HCT116 (cell line): Measurements from ENCODE around the gene ATP6V1G3. TPM values are rescaled to one million over a fixed set of nuclear protein-coding genes. Genes with fewer than 3 reads are reported as not detected.

Experiments
- ATAC-seq: fragments of 200-7000 bp; cut with Tn5 transposase; 2 replicates; pipeline ENCODE4 v1.9.1; 2020; ENCODE audit warnings: mild to moderate bottlenecking, moderate library complexity
- BruUV-seq: library from RNA; stranded (reverse); fragments of 400-500 nt; replicated peaks from 2 replicates; lab custom pipeline; 2021; lab: Mats Ljungman, UMichigan
- CTCF ChIA-PET: fragments of 300-600 bp; sonication (Branson Sonifier 250); formaldehyde crosslinking; loops from one replicate; lab custom pipeline; 2021; ENCODE audit warnings: antibody characterized with exemption; lab: Charles Lee
- POLR2A ChIA-PET: fragments of 300-600, 350-600 bp; sonication (Branson Sonifier 250); formaldehyde crosslinking; loops from one replicate; lab custom pipeline; 2021; ENCODE audit warnings: antibody characterized with exemption; lab: Charles Lee
- RAD21 ChIA-PET, 2 experiments: fragments of 300-600 bp; sonication (Branson Sonifier 250); formaldehyde crosslinking; loops; one replicate each; lab custom pipeline; 2023; ENCODE audit warnings: low total read pairs in 2 of 2; ENCODE audit not compliant: uncharacterized antibody in 2 of 2, unreplicated experiment in 2 of 2, low non-redundant PET in 1 of 2; lab: Charles Lee
- DNase-seq: peaks from one replicate; pipeline ENCODE4 v3.0.0-alpha.2; 2010; ENCODE audit warnings: low read depth, low spot score
- H2AFZ ChIP-seq: fragments of 200-600 bp; shearing (Covaris generic), sonication (generic); 2 replicates; pipeline ENCODE4 v1.6.1; 2017; ENCODE audit warnings: low read depth, mixed run types, mixed read lengths, antibody characterized with exemption, low read length; ENCODE audit not compliant: poor library complexity, severe bottlenecking
- H3K27ac ChIP-seq: 2 replicates; pipeline ENCODE4 v1.5.1; 2012; ENCODE audit warnings: low read depth, low read length
- H3K27me3 ChIP-seq: fragments of 200-600 bp; sonication (generic); 2 replicates; pipeline ENCODE4 v1.6.1; 2016; ENCODE audit warnings: mixed run types, low read length, mixed read lengths; ENCODE audit not compliant: insufficient read depth
- H3K36me3 ChIP-seq, 2 experiments: fragments of 200-500 bp in 1 of 2; fragments of 200-600 bp in 1 of 2; sonication (Bioruptor generic) in 1 of 2; sonication (generic) in 1 of 2; 2 replicates each; pipeline versions ENCODE4 v1.5.1 to v1.6.1; 2014 to 2016; ENCODE audit warnings: low read length in 2 of 2, inconsistent platforms in 1 of 2, mixed read lengths in 1 of 2, mixed run types in 1 of 2; ENCODE audit not compliant: insufficient read depth in 2 of 2, control insufficient read depth in 1 of 2
- H3K4me1 ChIP-seq, 2 experiments: fragments of 200-600 bp in 1 of 2; sonication (generic) in 1 of 2; 2 replicates each; pipeline versions ENCODE4 v1.5.1 to v1.6.1; 2012 to 2017; ENCODE audit warnings: low read length in 2 of 2, inconsistent platforms in 1 of 2, mild to moderate bottlenecking in 1 of 2, mixed read lengths in 1 of 2, mixed run types in 1 of 2, moderate library complexity in 1 of 2; ENCODE audit not compliant: insufficient read depth in 2 of 2, control insufficient read depth in 1 of 2
- H3K4me2 ChIP-seq: fragments of 200-600 bp; sonication (generic); 2 replicates; pipeline ENCODE4 v1.6.1; 2017; ENCODE audit warnings: mixed run types, low read length, mixed read lengths
- H3K4me3 ChIP-seq, 2 experiments: fragments of 200-600 bp in 1 of 2; sonication (generic) in 1 of 2; replicated peaks in 1 of 2; 2 replicates each; pipeline ENCODE4 v1.5.1; 2011 to 2016; ENCODE audit warnings: low read length in 2 of 2, control low read depth in 1 of 2, low read depth in 1 of 2, mild to moderate bottlenecking in 1 of 2, mixed read lengths in 1 of 2, mixed run types in 1 of 2
- H3K79me2 ChIP-seq: fragments of 200-600 bp; sonication (generic); 2 replicates; pipeline ENCODE4 v1.6.1; 2017; ENCODE audit warnings: mild to moderate bottlenecking, mixed run types, low read length, moderate library complexity, mixed read lengths; ENCODE audit not compliant: insufficient read depth
- H3K9ac ChIP-seq: fragments of 200-600 bp; sonication (generic); 2 replicates; pipeline ENCODE4 v1.6.1; 2016; ENCODE audit warnings: low read length, mixed read lengths
- H3K9me2 ChIP-seq: fragments of 200-600 bp; sonication (generic), shearing (Covaris generic); 2 replicates; pipeline ENCODE4 v1.6.1; 2017; ENCODE audit warnings: mixed run types, mild to moderate bottlenecking, moderate library complexity; ENCODE audit not compliant: insufficient read depth
- H3K9me3 ChIP-seq, 2 experiments: fragments of 200-500 bp in 1 of 2; fragments of 200-600 bp in 1 of 2; sonication (Bioruptor generic) in 1 of 2; sonication (generic) in 1 of 2; 2 replicates each; pipeline ENCODE4 v1.6.1; 2014 to 2017; ENCODE audit warnings: low read length in 2 of 2, mixed read lengths in 2 of 2, inconsistent platforms in 1 of 2, low read depth in 1 of 2, mild to moderate bottlenecking in 1 of 2, mixed run types in 1 of 2, moderate library complexity in 1 of 2; ENCODE audit not compliant: control insufficient read depth in 1 of 2, insufficient read depth in 1 of 2
- H4K20me1 ChIP-seq: fragments of 200-600 bp; sonication (generic), shearing (Covaris generic); 2 replicates; pipeline ENCODE4 v1.6.1; 2017; ENCODE audit warnings: mixed run types, mild to moderate bottlenecking, moderate library complexity; ENCODE audit not compliant: insufficient read depth
- ATF3 ChIP-seq: IDR thresholded peaks from 2 replicates; pipeline ENCODE4 v1.6.1; 2012
- CBX3 ChIP-seq: IDR thresholded peaks from 2 replicates; pipeline ENCODE4 v1.6.1; 2012; ENCODE audit warnings: low read depth
- CEBPB ChIP-seq: IDR thresholded peaks from 2 replicates; pipeline ENCODE4 v1.6.1; 2012; ENCODE audit warnings: low read depth
- CTCF ChIP-seq, 3 experiments: fragments of 200-600 bp in 1 of 3; sonication (generic) in 1 of 3; IDR thresholded peaks in 2 of 3; conservative IDR thresholded peaks in 1 of 3; 2 replicates each; pipeline ENCODE4 v1.5.1; 2012 to 2017; ENCODE audit warnings: low read depth in 2 of 3, low read length in 2 of 3, antibody characterized with exemption in 1 of 3, borderline replicate concordance in 1 of 3, control low read depth in 1 of 3, mild to moderate bottlenecking in 1 of 3, mixed read lengths in 1 of 3, mixed run types in 1 of 3, moderate library complexity in 1 of 3; ENCODE audit not compliant: insufficient read depth in 1 of 3
- EGR1 ChIP-seq: IDR thresholded peaks from 2 replicates; pipeline ENCODE4 v1.6.1; 2012; ENCODE audit warnings: low read depth
- ELF1 ChIP-seq: IDR thresholded peaks from 2 replicates; pipeline ENCODE4 v1.6.1; 2012; ENCODE audit warnings: low read depth, borderline replicate concordance
- EZH2 ChIP-seq: fragments of 200-600 bp; sonication (generic); IDR thresholded peaks from 2 replicates; pipeline ENCODE4 v1.6.1; 2017; ENCODE audit warnings: antibody characterized with exemption, mixed run types
- EZH2phosphoT487 ChIP-seq: fragments of 200-600 bp; IDR thresholded peaks from 2 replicates; pipeline ENCODE4 v1.6.1; 2018; ENCODE audit warnings: antibody characterized with exemption, borderline replicate concordance
- JUND ChIP-seq: IDR thresholded peaks from 2 replicates; pipeline ENCODE4 v1.6.1; 2012
- MAX ChIP-seq: IDR thresholded peaks from 2 replicates; pipeline ENCODE4 v1.6.1; 2012
- POLR2A ChIP-seq: IDR thresholded peaks from 2 replicates; pipeline ENCODE4 v1.7.0; 2011; ENCODE audit warnings: borderline replicate concordance; ENCODE audit not compliant: insufficient read depth, insufficient read length; ENCODE audit errors: extremely low read depth
- POLR2AphosphoS5 ChIP-seq: IDR thresholded peaks from 2 replicates; pipeline ENCODE4 v1.6.1; 2011; ENCODE audit warnings: mild to moderate bottlenecking, low read depth, low read length, moderate library complexity
- REST ChIP-seq: IDR thresholded peaks from 2 replicates; pipeline ENCODE4 v1.6.1; 2012; ENCODE audit warnings: low read depth
- SP1 ChIP-seq: IDR thresholded peaks from 2 replicates; pipeline ENCODE4 v1.6.1; 2012; ENCODE audit warnings: low read depth
- TCF7L2 ChIP-seq: IDR thresholded peaks from 2 replicates; pipeline ENCODE4 v1.7.0; 2011; ENCODE audit warnings: borderline replicate concordance, inconsistent platforms; ENCODE audit not compliant: insufficient read depth, insufficient read length; ENCODE audit errors: extremely low read depth
- YY1 ChIP-seq: IDR thresholded peaks from 2 replicates; pipeline ENCODE4 v1.6.1; 2011; ENCODE audit warnings: low read length, low read depth, moderate library complexity, mild to moderate bottlenecking; ENCODE audit not compliant: insufficient replicate concordance; ENCODE audit errors: extremely low read depth
- ZBTB33 ChIP-seq: IDR thresholded peaks from 2 replicates; pipeline ENCODE4 v1.6.1; 2011; ENCODE audit warnings: mild to moderate bottlenecking, low read length, moderate library complexity; ENCODE audit not compliant: insufficient replicate concordance; ENCODE audit errors: extremely low read depth
- ZFX ChIP-seq: fragments of 450-650 bp; IDR thresholded peaks from 2 replicates; pipeline ENCODE4 v1.6.1; 2017
- ZNF274 ChIP-seq: fragments of 200-500 bp; sonication (Bioruptor generic); IDR thresholded peaks from 2 replicates; pipeline ENCODE4 v1.6.1; 2014; ENCODE audit warnings: mild to moderate bottlenecking, low read depth, low read length, inconsistent platforms
- intact Hi-C: fragments of 100-400 bp; cut with micrococcal nuclease; formaldehyde crosslinking; loops from 2 replicates; pipeline ENCODE4 v1.10.0; 2022
- total RNA-seq: library from RNA; stranded (reverse); gene quantifications from one replicate; pipeline ENCODE4 v1.2.1, GENCODE V29; 2021; ENCODE audit not compliant: unreplicated experiment

Gene ATP6V1G3
- total RNA-seq, 1 experiment from 2014 or later, result not detected

GRCh38 chr1:198543670-198544260 lies 3.3 kb upstream of the ATP6V1G3 start:
- no peak overlapping the region for H3K4me2 ChIP-seq
- H4K20me1 ChIP-seq, result no peaks in the 10 kb centered on the region
- no peak overlapping the region for H2AFZ ChIP-seq
- H3K36me3 ChIP-seq, result no peaks in the 10 kb centered on the region
- H3K27ac ChIP-seq, result no peak overlapping the region
- CTCF ChIA-PET, result no interaction called here
- intact Hi-C loops, result no loop called here
- H3K79me2 ChIP-seq, result no peaks in the 10 kb centered on the region
- H3K4me3 ChIP-seq, result no peak overlapping the region
- BruUV-seq, result no TSS peak
- no peak for TF ChIP-seq POLR2A
- TF ChIP-seq EZH2, result no peak
- no peak for TF ChIP-seq TCF7L2
- TF ChIP-seq ELF1, result no peak
- TF ChIP-seq EZH2phosphoT487, result no peak
- no peak for TF ChIP-seq CBX3
- TF ChIP-seq SP1, result no peak
- TF ChIP-seq POLR2AphosphoS5, result no peak
- no peak for TF ChIP-seq ZBTB33
- TF ChIP-seq REST, result no peak
- TF ChIP-seq CTCF (IDR thresholded peaks at IDR 0.05 in 2 of 3, conservative IDR thresholded peaks at IDR 0.05 in 1 of 3; ENCODE audit: borderline replicate concordance in 1 of 3, insufficient read depth in 1 of 3, low read depth in 2 of 3, low read length in 2 of 3), result no peak
- no peak for TF ChIP-seq EGR1
- no peak for TF ChIP-seq JUND
- TF ChIP-seq ZNF274, result no peak
- no peak for TF ChIP-seq ATF3
- TF ChIP-seq YY1, result no peak
- TF ChIP-seq MAX, result no peak
- TF ChIP-seq CEBPB, result no peak
- TF ChIP-seq ZFX, result no peak
- RAD21 ChIA-PET, result no interaction called here
- POLR2A ChIA-PET, result no interaction called here
- ATAC-seq, result no peak
- H3K9me3 ChIP-seq, result no peaks in the 10 kb centered on the region
- H3K27me3 ChIP-seq, result no peaks in the 10 kb centered on the region
- no peaks in the 10 kb centered on the region for H3K9me2 ChIP-seq
- DNase-seq, result no peak
- H3K9ac ChIP-seq, result no peak overlapping the region
- H3K4me1 ChIP-seq, result no peaks in the 10 kb centered on the region
